Testis (tissue), 3 donors: ENCODE results near the gene DDAH1. TPM values are rescaled to one million over a fixed set of nuclear protein-coding genes. Genes with fewer than 3 reads are reported as not detected.

Source experiments
- DNase-seq: peaks from one replicate; pipeline ENCODE4 v3.0.0-alpha.2; 2019
- H3K27ac ChIP-seq, 2 donors: fragments of 200-600 bp; sonication (generic); one replicate each; pipeline ENCODE4 v1.5.1; 2019
- H3K27me3 ChIP-seq: fragments of 200-600 bp; sonication (generic); one replicate; pipeline ENCODE4 v1.5.1; 2019
- H3K36me3 ChIP-seq: fragments of 200-600 bp; sonication (generic); one replicate; pipeline ENCODE4 v1.5.1; 2017; ENCODE audit warnings: low read depth; ENCODE audit errors: missing control alignments
- H3K4me1 ChIP-seq: fragments of 200-600 bp; sonication (generic); one replicate; pipeline ENCODE4 v1.5.1; 2019
- H3K4me3 ChIP-seq, 2 donors: fragments of 200-600 bp; sonication (generic); one replicate each; pipeline ENCODE4 v1.5.1; 2017 to 2019
- H3K9me3 ChIP-seq: fragments of 200-600 bp; sonication (generic); one replicate; pipeline ENCODE4 v1.5.1; 2017
- POLR2A ChIP-seq: fragments of 450-650 bp; IDR thresholded peaks from one replicate; pipeline ENCODE4 v1.6.1; 2017; ENCODE audit warnings: antibody characterized with exemption, mild to moderate bottlenecking, moderate library complexity
- WGBS, 2 donors: methylation state at CpG; one replicate each; pipeline ENCODE4 v1.1.5; 2018; 5-methylcytosine and 5-hydroxymethylcytosine counted together
- intact Hi-C: fragments of 100-400 bp; cut with DNase I; formaldehyde crosslinking; loops from one replicate; pipeline ENCODE4 v1.15.1; 2023; ENCODE audit warnings: low total_unique reads
- polyA plus RNA-seq: library from polyadenylated mRNA; stranded (reverse); fragments of 350-450 nt; fragmentation: Illumina TruSeq; extraction: RNeasy Lipid Tissue Mini Kit (QIAGEN cat#74804); gene quantifications from one replicate; pipeline ENCODE4 v1.2.3, GENCODE V29; 2014; ENCODE audit warnings: low read depth, low replicate concordance; ENCODE audit not compliant: insufficient read depth
- total RNA-seq, 2 donors: library from RNA; depleted of rRNA; stranded (reverse); fragments of >200 nt; gene quantifications; one replicate each; pipeline ENCODE4 v1.2.3, GENCODE V29; 2016
- TF ChIP-seq, protein P1 (sequence below), 3 experiments: fragments of 450-650 bp in 2 of 3; fragments of 200-600 bp in 1 of 3; sonication (generic) in 1 of 3; IDR thresholded peaks; one replicate each; pipeline ENCODE4 v1.5.1; 2016 to 2019; ENCODE audit warnings: antibody characterized with exemption in 3 of 3, mild to moderate bottlenecking in 2 of 3, moderate library complexity in 1 of 3

Gene DDAH1
- total and polyA plus RNA-seq, 3 donors from 2014 or later, result 45.3 to 71.3 (median 54.3) TPM

DNA sequence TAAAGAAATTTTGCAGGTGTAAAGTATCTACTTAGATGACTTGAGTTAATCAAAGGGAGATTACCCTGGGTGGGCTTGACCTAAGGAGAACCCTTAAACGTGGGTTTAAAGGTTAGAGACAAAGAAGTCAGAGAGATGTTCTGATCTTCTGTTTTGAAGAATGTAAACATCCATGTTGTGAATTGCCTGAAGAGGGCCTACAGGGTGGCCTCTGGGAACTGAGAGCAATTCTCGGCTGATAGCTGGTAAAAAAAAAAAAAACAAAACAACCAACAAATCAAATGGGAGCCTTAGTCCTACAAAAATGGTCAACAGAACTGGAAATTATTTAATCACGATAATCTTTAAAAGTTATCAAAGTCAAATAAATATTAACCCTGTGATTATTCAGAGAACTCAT, 99.1 kb downstream of the DDAH1 start:
- 68 to 69% methylated on average over 3 of the region's 3 CpGs for WGBS, 2 donors
- intact Hi-C loops, result no loop called here
- no peaks in the 10 kb centered on the region for H3K9me3 ChIP-seq
- no peak for TF ChIP-seq POLR2A
- TF ChIP-seq, protein P1, sequence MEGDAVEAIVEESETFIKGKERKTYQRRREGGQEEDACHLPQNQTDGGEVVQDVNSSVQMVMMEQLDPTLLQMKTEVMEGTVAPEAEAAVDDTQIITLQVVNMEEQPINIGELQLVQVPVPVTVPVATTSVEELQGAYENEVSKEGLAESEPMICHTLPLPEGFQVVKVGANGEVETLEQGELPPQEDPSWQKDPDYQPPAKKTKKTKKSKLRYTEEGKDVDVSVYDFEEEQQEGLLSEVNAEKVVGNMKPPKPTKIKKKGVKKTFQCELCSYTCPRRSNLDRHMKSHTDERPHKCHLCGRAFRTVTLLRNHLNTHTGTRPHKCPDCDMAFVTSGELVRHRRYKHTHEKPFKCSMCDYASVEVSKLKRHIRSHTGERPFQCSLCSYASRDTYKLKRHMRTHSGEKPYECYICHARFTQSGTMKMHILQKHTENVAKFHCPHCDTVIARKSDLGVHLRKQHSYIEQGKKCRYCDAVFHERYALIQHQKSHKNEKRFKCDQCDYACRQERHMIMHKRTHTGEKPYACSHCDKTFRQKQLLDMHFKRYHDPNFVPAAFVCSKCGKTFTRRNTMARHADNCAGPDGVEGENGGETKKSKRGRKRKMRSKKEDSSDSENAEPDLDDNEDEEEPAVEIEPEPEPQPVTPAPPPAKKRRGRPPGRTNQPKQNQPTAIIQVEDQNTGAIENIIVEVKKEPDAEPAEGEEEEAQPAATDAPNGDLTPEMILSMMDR (IDR thresholded peaks at IDR 0.05), result no peak
- no peak overlapping the region for H3K27ac ChIP-seq
- no peaks in the 10 kb centered on the region for H3K27me3 ChIP-seq
- no peak for DNase-seq
- H3K36me3 ChIP-seq, result no peaks in the 10 kb centered on the region
- H3K4me1 ChIP-seq, result peaks cover 6% of the 10 kb centered on the region
- no peak overlapping the region for H3K4me3 ChIP-seq

DNA sequence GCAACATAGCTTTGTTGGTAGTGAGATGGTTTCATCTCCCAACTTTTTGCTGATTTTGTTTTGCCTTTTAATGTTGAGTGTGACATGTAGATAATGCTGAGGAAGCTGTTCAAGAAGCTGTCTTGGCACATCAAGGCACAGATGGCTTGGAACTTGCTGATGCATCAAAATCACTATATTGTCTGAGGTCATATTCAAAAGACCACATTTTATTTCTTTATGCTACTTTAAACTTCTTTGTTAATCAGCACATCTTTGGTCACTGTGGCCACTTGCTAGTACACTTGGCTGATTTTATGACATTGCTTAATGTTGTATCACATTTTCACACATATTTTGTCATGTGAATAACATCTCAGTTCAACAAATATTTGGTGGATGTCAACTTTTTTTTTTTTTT, 101.4 kb downstream of the DDAH1 start:
- TF ChIP-seq POLR2A, result no peak
- TF ChIP-seq, protein P1 (IDR thresholded peaks at IDR 0.05), result no peak

DNA sequence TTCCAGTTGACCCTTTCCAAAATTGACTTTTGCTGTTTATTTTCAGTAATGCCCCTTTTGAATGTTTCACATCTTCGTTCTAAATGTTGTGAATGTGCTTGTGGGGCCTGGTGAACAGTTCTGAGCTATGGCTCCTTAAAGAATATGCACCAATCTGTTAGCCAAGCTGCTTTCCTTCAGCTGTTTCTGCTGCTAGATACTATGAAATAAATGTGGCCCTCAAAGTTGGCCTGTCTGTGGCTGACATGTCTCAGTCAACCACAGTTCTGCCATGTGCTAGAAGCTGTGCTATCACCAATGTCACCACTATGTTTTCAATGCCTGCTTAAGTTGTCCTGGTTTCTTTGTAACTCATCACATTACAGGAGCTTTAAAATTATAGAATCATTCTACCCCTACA, 101.9 kb downstream of the DDAH1 start:
- intact Hi-C loops, result no loop called here
- DNase-seq, result no peak
- Histone ChIP-seq H3K27ac (no peak overlapping the region), H3K27me3 (no peaks in the 10 kb centered on the region), H3K36me3 (no peaks in the 10 kb centered on the region), H3K4me1 (peaks cover 8% of the 10 kb centered on the region), H3K9me3 (no peaks in the 10 kb centered on the region), H3K4me3 (no peak overlapping the region)
- TF ChIP-seq POLR2A, result no peak
- TF ChIP-seq, protein P1 (IDR thresholded peaks at IDR 0.05), result no peak
- 56 to 79% methylated on average over 1 of the region's 1 CpG for WGBS, 2 donors

More for the DNA sequence above, 101.4 kb downstream of the DDAH1 start:
- Histone ChIP-seq H3K4me3 (no peak overlapping the region), H3K27ac (no peak overlapping the region), H3K9me3 (no peaks in the 10 kb centered on the region), H3K36me3 (no peaks in the 10 kb centered on the region), H3K27me3 (no peaks in the 10 kb centered on the region), H3K4me1 (peaks cover 12% of the 10 kb centered on the region)
- DNase-seq, result no peak
- intact Hi-C loops, result no loop called here

DNA sequence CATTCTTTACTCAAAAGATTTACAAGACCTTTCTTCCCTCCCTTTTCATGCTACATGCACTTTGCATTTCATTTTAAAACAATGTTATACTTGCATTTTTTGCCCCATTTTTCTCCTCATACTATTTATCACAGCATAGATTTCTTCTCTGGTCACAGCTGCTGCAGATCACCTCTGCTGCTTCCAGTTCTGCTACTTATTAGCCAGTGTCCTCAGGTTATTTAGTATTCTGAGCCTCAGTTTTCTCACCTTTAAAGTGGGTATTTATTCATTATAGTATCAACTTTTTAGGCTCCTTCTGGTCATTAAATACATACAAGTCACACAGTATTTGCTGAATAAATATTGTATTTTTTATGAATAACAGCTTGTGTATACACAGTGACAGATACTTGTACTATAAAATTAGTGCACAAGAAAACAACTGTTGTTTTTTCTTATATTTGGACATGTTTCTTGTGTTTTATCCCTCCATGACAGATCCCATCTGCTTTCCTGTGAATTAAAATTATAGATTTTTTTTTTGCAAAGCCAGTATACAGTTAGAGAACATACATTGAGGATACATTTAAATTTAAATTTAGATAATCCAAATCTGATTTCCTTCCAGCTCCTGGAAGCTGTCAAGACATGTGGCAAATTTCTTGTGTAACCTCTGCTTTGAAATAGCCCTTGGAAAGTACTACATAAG, 103.2 kb downstream of the DDAH1 start:
- no peak for DNase-seq
- Histone ChIP-seq H3K36me3 (no peaks in the 10 kb centered on the region), H3K27ac (no peak overlapping the region), H3K9me3 (no peaks in the 10 kb centered on the region), H3K4me1 (peaks cover 7% of the 10 kb centered on the region), H3K4me3 (no peak overlapping the region), H3K27me3 (no peaks in the 10 kb centered on the region)
- intact Hi-C loops, result no loop called here
- TF ChIP-seq, protein P1 (IDR thresholded peaks at IDR 0.05), result no peak
- no peak for TF ChIP-seq POLR2A
